ENCODE results near the gene ASPSCR1. TPM values are rescaled to one million over a fixed set of nuclear protein-coding genes. Genes with fewer than 3 reads are reported as not detected.

ASPSCR1 gene
- total RNA-seq, 2 donors from 2014 or later = 22.3 to 30.3 TPM

DNA sequence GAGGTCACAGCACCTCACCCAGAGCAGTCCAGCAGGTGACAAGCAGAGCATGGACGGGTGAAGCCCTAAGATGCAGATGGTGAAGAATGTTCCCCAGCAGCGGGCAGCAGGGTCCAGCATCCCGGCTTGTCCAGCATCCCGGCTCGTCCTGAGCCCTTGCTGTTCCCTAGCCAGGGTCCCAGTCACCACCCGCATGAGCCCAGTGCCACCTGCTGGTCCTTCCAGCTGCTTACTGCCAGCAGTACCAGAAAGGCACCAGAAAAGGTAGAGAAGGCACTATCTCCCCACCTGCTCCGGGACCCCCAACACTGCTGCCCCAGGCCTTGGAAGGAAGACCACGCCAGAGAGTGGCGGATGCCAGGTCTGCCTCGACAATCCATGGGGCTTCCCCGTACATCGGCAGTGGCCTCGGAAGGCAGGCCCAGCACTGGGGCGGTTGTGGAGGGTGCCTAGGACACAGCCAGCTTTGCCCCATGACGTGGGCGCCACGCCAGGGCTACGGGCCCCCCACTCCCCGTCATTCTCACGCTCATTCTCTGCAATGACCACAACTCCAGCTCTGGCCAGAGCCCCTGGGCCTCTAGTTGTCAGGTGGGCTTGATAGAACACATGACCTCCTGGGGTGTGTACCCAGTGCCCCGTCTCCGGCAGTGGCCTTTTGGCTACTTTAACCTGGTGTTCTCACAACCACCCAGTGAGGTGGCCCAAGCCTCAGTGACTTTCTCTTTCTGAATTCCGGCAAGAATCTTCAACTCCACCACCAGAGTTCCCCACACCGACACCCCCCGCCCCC lies 43.9 kb downstream of the ASPSCR1 start:
- Mint-ChIP-seq H3K27me3 (no peaks in the 10 kb centered on the region), H3K27ac (peak overlapping the region; percentile 75), H3K36me3 (ENCODE audit: low read depth) (peaks cover 15% of the 10 kb centered on the region), H3K4me1 (no peaks in the 10 kb centered on the region), H3K9me3 (no peaks in the 10 kb centered on the region), H3K4me3 (peak overlapping the region; percentile 90)
- no peak for ATAC-seq (replicated peaks)

GRCh38 chr17:82021900-82022309 lies 44.5 kb downstream of the ASPSCR1 start:
- ATAC-seq (replicated peaks) = no peak
- Mint-ChIP-seq H3K36me3 (ENCODE audit: low read depth) (peaks cover 15% of the 10 kb centered on the region), H3K9me3 (no peaks in the 10 kb centered on the region), H3K27ac (peak overlapping the region; percentile 75), H3K4me3 (peak overlapping the region; percentile 90), H3K4me1 (no peaks in the 10 kb centered on the region), H3K27me3 (no peaks in the 10 kb centered on the region)

- peak within 1 kb of the TSS; percentile 75 for H3K27ac Mint-ChIP-seq
Observed at GRCh38 chr17:82022310-82022980, 45.0 kb downstream of the ASPSCR1 start, which contains the start of gene CENPX. Gene CENPX (minus strand): TSS chr17:82022878. CDS start chr17:82022861, 17 bp downstream.

DNA sequence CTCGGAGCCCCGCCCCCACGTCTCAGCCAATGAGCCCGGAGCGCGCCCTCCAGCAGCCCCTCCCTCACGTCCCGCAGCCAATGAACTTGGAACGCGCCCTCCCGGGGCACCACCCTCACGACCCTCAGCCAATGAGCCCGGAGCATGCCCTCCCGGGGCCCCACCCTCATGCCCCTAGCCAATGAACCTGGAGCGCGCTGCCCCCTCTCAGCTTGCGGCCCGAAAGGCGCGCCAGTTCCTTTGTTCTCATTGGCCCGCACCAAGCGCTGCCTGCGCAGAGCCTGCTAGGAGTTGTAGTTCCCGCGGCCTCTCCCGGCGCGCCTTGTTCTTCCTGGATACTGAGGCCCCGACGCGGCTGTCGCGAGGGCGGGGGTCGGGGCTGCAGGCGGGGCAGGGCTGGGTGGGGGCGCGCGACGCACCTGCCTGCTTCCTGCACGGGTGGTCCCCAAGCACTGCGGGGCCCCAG lies 45.6 kb downstream of the ASPSCR1 start, which contains the start of gene LRRC45:
Gene LRRC45, plus strand, starts transcription at position 325 of the 466 bp plus-strand sequence. CDS start 339 bp downstream, outside the sequence.
- H3K4me3 Mint-ChIP-seq = peak within 1 kb of the TSS; percentile 90
- peak within 1 kb of the TSS; percentile 75 for H3K27ac Mint-ChIP-seq
- H3K9me3 Mint-ChIP-seq = no peaks in the 10 kb centered on the region
- no peaks in the 10 kb centered on the region for H3K4me1 Mint-ChIP-seq
- peaks cover 15% of the 10 kb centered on the region for H3K36me3 Mint-ChIP-seq (ENCODE audit: low read depth)
- H3K27me3 Mint-ChIP-seq = no peaks in the 10 kb centered on the region
- ATAC-seq (replicated peaks) = peak; percentile 95

More at GRCh38 chr17:82022310-82022980, 45.0 kb downstream of the ASPSCR1 start, which contains the start of gene CENPX:
- peak within 1 kb of the TSS; percentile 90 for H3K4me3 Mint-ChIP-seq
- H3K4me1 Mint-ChIP-seq = no peaks in the 10 kb centered on the region
- H3K36me3 Mint-ChIP-seq (ENCODE audit: low read depth) = peaks cover 15% of the 10 kb centered on the region
- ATAC-seq (replicated peaks) = no peak
- no peaks in the 10 kb centered on the region for H3K9me3 Mint-ChIP-seq
- H3K27me3 Mint-ChIP-seq = no peaks in the 10 kb centered on the region

DNA sequence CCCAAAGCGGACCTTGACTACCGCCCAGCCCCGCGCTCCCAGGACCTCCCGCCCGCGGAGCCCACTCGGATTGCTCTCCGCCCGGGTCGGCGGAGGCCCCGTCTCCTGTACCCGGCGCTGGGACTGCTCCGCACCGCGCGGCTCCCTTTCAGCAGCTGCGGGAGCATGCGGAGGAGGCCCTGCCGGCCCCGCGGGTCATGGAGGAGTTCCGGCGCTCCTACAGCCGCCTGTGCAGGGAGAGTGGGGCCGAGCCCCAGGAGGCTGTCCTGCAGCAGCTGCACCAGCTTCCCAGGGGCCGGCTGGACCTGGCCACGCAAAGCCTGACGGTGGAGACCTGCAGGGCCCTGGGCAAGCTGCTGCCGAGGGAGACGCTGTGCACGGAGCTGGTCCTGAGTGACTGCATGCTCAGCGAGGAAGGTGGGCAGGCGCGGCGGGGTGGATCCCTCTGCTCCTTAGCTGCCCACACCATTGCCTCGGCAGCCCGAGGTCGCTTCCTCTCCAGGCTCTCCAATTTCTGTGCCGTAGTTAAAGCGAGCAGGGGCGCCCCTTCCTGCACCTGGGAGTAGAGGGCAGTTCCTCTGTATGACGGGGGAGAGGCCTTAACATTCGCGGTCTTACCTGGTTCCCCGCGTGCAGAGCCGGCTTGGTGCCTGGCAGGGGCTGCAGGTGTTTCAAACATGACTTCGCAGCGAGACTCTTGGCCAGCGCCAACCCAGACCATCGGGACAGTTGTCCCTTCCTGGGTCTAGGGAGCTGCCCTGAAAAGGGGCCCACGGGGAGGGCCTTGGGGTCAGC lies 46.2 kb downstream of the ASPSCR1 start:
- ATAC-seq (replicated peaks) = no peak
- Mint-ChIP-seq H3K9me3 (no peaks in the 10 kb centered on the region), H3K36me3 (ENCODE audit: low read depth) (peaks cover 10% of the 10 kb centered on the region), H3K4me1 (no peaks in the 10 kb centered on the region), H3K27ac (no peak overlapping the region), H3K27me3 (no peaks in the 10 kb centered on the region), H3K4me3 (peak overlapping the region; percentile 90)

GRCh38 chr17:82024859-82025258 lies 47.4 kb downstream of the ASPSCR1 start:
- Mint-ChIP-seq H3K27ac (no peak overlapping the region), H3K4me3 (no peak overlapping the region), H3K36me3 (ENCODE audit: low read depth) (peaks cover 6% of the 10 kb centered on the region), H3K27me3 (no peaks in the 10 kb centered on the region), H3K4me1 (peaks cover 4% of the 10 kb centered on the region), H3K9me3 (no peaks in the 10 kb centered on the region)
- ATAC-seq (replicated peaks) = no peak

DNA sequence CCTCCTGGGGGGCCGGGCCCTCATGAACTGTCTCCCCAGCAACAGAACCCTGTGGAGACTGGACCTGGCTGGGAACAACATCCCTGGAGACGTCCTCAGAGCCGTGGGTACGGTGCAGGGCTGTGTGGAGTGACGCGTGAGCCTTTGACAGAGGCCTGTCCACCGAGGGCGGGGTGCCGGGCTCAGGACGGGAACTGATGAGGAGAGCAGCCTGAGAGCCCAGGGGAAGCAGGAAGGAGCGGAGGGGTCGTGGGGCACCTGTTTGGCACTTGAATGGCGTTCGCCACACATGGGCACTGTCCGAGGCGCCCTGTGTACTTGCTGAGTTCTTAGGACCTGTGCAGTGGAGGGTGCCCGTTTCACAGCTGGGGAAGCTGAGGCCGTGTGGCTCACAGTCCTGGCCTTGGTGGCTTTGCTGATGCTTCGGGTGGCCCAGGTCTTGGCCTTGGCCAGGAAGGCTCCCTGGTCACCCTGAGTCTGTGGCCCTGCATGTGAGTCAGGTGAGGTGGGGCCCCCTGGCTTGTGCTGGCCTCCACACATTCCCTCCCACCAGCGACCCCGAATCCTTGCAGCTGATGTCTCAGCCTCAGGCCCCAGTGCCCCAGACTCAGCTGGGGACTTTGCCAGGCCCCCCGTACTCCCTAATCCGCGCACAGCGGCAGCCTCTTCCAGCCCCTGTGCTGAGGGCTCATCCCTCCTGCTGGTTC lies 48.1 kb downstream of the ASPSCR1 start:
- Mint-ChIP-seq H3K4me3 (no peak overlapping the region), H3K27me3 (no peaks in the 10 kb centered on the region), H3K9me3 (no peaks in the 10 kb centered on the region), H3K36me3 (ENCODE audit: low read depth) (peaks cover 6% of the 10 kb centered on the region), H3K4me1 (peaks cover 4% of the 10 kb centered on the region), H3K27ac (no peak overlapping the region)
- no peak for ATAC-seq (replicated peaks)

DNA sequence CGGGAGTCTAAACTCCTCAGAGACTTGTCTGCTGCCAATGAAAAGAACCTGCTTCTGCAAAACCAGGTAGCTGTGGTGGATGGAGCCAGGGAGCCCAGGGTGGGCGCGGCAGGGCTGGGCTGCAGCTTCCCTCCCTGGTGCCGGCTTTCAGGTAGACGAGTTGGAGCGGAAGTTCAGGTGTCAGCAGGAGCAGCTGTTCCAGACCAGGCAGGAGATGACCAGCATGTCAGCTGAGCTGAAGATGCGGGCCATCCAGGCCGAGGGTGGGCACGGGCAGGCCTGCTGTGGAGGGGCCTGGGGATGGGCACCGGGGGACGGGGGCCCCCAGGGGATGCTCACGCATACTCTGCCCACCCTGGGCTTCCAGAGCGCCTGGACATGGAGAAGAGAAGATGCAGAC lies 50.8 kb downstream of the ASPSCR1 start:
- no peak for ATAC-seq (replicated peaks)
- Mint-ChIP-seq H3K27ac (no peak overlapping the region), H3K36me3 (ENCODE audit: low read depth) (no peaks in the 10 kb centered on the region), H3K27me3 (no peaks in the 10 kb centered on the region), H3K4me3 (no peak overlapping the region), H3K4me1 (peaks cover 4% of the 10 kb centered on the region), H3K9me3 (no peaks in the 10 kb centered on the region)

GRCh38 chr17:82028966-82029365 lies 51.5 kb downstream of the ASPSCR1 start:
- Mint-ChIP-seq H3K27me3 (no peaks in the 10 kb centered on the region), H3K36me3 (ENCODE audit: low read depth) (no peaks in the 10 kb centered on the region), H3K4me1 (peaks cover 4% of the 10 kb centered on the region), H3K27ac (no peak overlapping the region), H3K4me3 (no peak overlapping the region), H3K9me3 (no peaks in the 10 kb centered on the region)
- no peak for ATAC-seq (replicated peaks)

DNA sequence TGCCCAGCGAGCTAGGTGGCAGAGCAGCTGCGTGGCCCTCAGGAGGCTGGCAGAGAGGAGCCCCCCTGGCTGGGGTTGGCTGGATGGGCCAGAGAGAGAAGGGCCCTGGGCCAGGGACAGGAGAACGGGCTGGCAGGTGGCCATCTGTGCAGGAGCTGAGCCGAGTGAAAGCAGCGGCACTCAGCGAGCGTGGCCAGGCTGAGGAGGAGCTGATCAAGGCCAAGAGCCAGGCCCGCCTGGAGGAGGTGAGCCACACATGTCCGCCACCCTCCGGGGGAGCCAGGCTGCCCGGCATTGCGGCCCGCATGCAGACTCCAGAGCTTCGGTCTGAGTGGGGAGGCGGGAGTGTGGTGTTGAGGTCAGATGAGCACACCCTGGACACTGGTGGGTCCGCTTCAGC lies 52.0 kb downstream of the ASPSCR1 start:
- Mint-ChIP-seq H3K36me3 (ENCODE audit: low read depth) (no peaks in the 10 kb centered on the region), H3K4me3 (peak overlapping the region; percentile 60), H3K4me1 (peaks cover 4% of the 10 kb centered on the region), H3K27me3 (no peaks in the 10 kb centered on the region), H3K27ac (no peak overlapping the region), H3K9me3 (no peaks in the 10 kb centered on the region)
- no peak for ATAC-seq (replicated peaks)

DNA sequence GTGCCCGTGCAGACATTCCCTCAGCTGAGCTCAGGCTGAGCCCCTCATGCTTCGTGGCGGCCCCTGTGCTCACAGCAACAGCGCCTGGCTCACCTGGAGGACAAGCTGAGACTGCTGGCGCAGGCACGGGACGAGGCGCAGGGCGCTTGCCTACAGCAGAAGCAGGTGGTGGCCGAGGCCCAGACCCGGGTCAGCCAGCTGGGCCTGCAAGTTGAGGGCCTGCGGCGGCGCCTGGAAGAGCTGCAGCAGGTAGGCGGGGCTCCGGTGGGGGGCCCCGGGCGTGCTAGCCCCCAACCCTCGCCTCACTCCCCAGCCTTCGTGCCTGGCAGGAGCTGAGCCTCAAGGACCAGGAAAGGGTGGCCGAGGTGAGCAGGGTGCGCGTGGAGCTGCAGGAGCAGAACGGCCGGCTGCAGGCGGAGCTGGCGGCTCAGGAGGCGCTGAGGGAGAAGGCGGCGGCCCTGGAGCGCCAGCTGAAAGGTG lies 52.6 kb downstream of the ASPSCR1 start:
- Mint-ChIP-seq H3K4me1 (peaks cover 4% of the 10 kb centered on the region), H3K27me3 (no peaks in the 10 kb centered on the region), H3K4me3 (peak overlapping the region; percentile 73), H3K27ac (no peak overlapping the region), H3K9me3 (no peaks in the 10 kb centered on the region), H3K36me3 (ENCODE audit: low read depth) (no peaks in the 10 kb centered on the region)
- peak; percentile 1 for ATAC-seq (replicated peaks)

DNA sequence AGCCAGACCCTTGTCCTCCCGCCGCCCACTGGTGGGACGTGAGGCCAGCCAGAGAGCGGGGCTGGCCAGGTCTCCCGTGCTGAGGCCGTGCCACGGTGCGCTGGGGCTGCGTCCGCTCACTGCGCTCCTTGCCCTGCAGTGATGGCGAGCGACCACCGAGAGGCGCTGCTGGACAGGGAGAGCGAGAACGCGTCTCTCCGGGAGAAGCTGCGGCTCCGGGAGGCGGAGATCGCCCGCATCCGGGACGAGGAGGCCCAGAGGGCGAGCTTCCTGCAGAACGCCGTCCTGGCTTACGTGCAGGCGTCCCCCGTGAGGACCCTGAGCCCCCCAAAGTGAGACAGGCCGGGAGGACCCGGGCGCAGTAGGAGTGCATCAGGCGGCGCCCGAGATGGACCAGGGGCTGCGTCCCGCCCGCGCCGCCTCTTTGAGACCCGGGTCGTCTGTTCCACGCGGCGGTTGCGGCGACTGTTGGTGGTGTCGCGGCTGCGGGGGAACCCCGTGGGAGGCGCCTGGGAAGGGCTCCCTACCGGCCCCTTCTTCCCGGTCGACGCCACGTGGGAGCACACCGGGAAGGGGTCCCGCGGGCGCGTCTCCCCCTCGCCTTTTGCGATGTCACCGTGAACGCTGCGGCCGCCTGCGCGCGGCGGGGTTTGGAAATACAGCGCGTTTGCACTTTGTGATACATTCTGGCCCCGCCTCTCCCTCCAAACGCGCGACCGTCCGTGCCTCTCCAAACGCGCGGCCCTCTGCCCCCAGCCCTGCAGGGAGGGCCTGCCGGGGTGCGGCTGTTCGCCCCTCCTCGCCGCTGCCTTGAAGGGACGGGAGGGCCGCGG lies 53.3 kb downstream of the ASPSCR1 start:
- H3K9me3 Mint-ChIP-seq = no peaks in the 10 kb centered on the region

GRCh38 chr17:82031303-82031884 lies 54.0 kb downstream of the ASPSCR1 start, which contains the start of gene RAC3:
Gene RAC3 (plus strand): TSS chr17:82031678. CDS start chr17:82031762, 84 bp downstream.
- H3K9me3 Mint-ChIP-seq = no peaks in the 10 kb centered on the region
- peak within 1 kb of the TSS; percentile 73 for H3K4me3 Mint-ChIP-seq
- no peak within 1 kb of the TSS for H3K27ac Mint-ChIP-seq
- ATAC-seq (replicated peaks) = peak; percentile 21
- H3K27me3 Mint-ChIP-seq = no peaks in the 10 kb centered on the region
- peaks cover 8% of the 10 kb centered on the region for H3K4me1 Mint-ChIP-seq
- H3K36me3 Mint-ChIP-seq (ENCODE audit: low read depth) = no peaks in the 10 kb centered on the region

More for the DNA sequence above, 53.3 kb downstream of the ASPSCR1 start:
- Mint-ChIP-seq H3K4me1 (peaks cover 8% of the 10 kb centered on the region), H3K4me3 (peak overlapping the region; percentile 73), H3K27me3 (no peaks in the 10 kb centered on the region), H3K36me3 (ENCODE audit: low read depth) (no peaks in the 10 kb centered on the region), H3K27ac (no peak overlapping the region)
- ATAC-seq (replicated peaks) = peak; percentile 83

Measured in activated T-helper 17 cell treated with anti-CD3 and anti-CD28 coated beads, Interleukin-2, amount 50 U/mL, for 72 hours (primary cell).